ENCODE results near the gene TBC1D8.

Gene TBC1D8

GRCh38 chr2:101135412-101136296, 15.5 kb downstream of the TBC1D8 start:
- DNase-seq (ENCODE audit: low spot score), result no peak

GRCh38 chr2:101133492-101134100, 17.6 kb downstream of the TBC1D8 start:
- no peak for DNase-seq (ENCODE audit: low spot score)

GRCh38 chr2:101132202-101132601, 19.0 kb downstream of the TBC1D8 start:
- DNase-seq (ENCODE audit: low spot score), result no peak

- DNase-seq (ENCODE audit: low spot score), result no peak
Measured at GRCh38 chr2:101130081-101130480, 21.1 kb downstream of the TBC1D8 start.

GRCh38 chr2:101127319-101128056, 23.7 kb downstream of the TBC1D8 start:
- DNase-seq (ENCODE audit: low spot score), result no peak

- no peak for DNase-seq (ENCODE audit: low spot score)
Measured at GRCh38 chr2:101125808-101126207, 25.4 kb downstream of the TBC1D8 start.

- no peak for DNase-seq (ENCODE audit: low spot score)
Measured at GRCh38 chr2:101125374-101125773, 25.8 kb downstream of the TBC1D8 start.

GRCh38 chr2:101124643-101125366, 26.4 kb downstream of the TBC1D8 start:
- DNase-seq (ENCODE audit: low spot score), result no peak

- DNase-seq (ENCODE audit: low spot score), result no peak
Measured at GRCh38 chr2:101123795-101124471, 27.2 kb downstream of the TBC1D8 start.

- DNase-seq (ENCODE audit: low spot score), result no peak
Measured at GRCh38 chr2:101121174-101121573, 30.0 kb downstream of the TBC1D8 start.

GRCh38 chr2:101120124-101120996, 30.8 kb downstream of the TBC1D8 start:
- no peak for DNase-seq (ENCODE audit: low spot score)

GRCh38 chr2:101119431-101119830, 31.8 kb downstream of the TBC1D8 start:
- no peak for DNase-seq (ENCODE audit: low spot score)

GRCh38 chr2:101116841-101117552, 34.2 kb downstream of the TBC1D8 start:
- no peak for DNase-seq (ENCODE audit: low spot score)

GRCh38 chr2:101116348-101116747, 34.8 kb downstream of the TBC1D8 start:
- no peak for DNase-seq (ENCODE audit: low spot score)

GRCh38 chr2:101115664-101116063, 35.5 kb downstream of the TBC1D8 start:
- DNase-seq (ENCODE audit: low spot score), result no peak

- no peak for DNase-seq (ENCODE audit: low spot score)
Measured at GRCh38 chr2:101114815-101115214, 36.4 kb downstream of the TBC1D8 start.

GRCh38 chr2:101114268-101114783, 36.9 kb downstream of the TBC1D8 start:
- peak; percentile 61 for DNase-seq (ENCODE audit: low spot score)

GRCh38 chr2:101113441-101114267, 37.5 kb downstream of the TBC1D8 start:
- DNase-seq (ENCODE audit: low spot score), result peak; percentile 37

Data from SK-N-DZ (cell line).